Epithelial cell of proximal tubule (primary cell): Measurements from ENCODE around the gene TTLL1. TPM values are rescaled to one million over a fixed set of nuclear protein-coding genes. Genes with fewer than 3 reads are reported as not detected.
"Not testable (repeated sequence)": the region's sequence is repeated elsewhere in the genome, so short reads cannot be mapped to it uniquely, and the experiment has no call there.

Experiments
- DNase-seq: peaks from one replicate; pipeline ENCODE4 v3.0.0-alpha.2; 2011; ENCODE audit warnings: low read depth
- H3K4me3 ChIP-seq: 2 replicates; pipeline ENCODE4 v1.5.1; 2011; ENCODE audit warnings: low read depth, mild to moderate bottlenecking, low read length
- total RNA-seq: library from RNA; depleted of rRNA; stranded (reverse); fragments of >200 nt; gene quantifications from 2 replicates; pipeline ENCODE4 v1.2.3, GENCODE V29; 2015
- TF ChIP-seq, protein P1 (sequence below): conservative IDR thresholded peaks from 2 replicates; pipeline ENCODE4 v1.5.1; 2012; ENCODE audit warnings: low read depth, mild to moderate bottlenecking, low read length

TTLL1 gene
- total RNA-seq, 1 donor from 2014 or later = 8.9 TPM

DNA sequence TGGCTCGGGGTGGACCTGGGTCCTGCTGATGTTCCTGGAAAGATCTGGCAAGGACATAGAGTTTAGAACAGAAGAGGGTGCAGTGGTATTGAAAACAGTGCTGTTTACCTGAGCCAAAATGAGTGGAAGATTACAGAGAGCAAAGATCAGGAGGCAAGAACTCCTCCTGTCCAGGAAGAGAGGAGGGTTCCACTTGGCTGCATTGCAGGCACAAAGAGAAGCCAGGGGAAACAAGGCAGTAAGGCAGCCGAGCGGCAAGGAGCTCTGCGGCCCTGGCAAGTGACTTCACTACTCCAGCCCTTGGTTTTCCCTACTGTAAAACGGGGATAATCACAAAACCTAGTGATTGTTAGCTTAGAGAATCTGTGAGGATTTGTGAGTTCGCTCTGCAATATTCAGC lies 70.6 kb downstream of the TTLL1 start:
- DNase-seq = no peak
- no peak overlapping the region for H3K4me3 ChIP-seq
- TF ChIP-seq, protein P1, sequence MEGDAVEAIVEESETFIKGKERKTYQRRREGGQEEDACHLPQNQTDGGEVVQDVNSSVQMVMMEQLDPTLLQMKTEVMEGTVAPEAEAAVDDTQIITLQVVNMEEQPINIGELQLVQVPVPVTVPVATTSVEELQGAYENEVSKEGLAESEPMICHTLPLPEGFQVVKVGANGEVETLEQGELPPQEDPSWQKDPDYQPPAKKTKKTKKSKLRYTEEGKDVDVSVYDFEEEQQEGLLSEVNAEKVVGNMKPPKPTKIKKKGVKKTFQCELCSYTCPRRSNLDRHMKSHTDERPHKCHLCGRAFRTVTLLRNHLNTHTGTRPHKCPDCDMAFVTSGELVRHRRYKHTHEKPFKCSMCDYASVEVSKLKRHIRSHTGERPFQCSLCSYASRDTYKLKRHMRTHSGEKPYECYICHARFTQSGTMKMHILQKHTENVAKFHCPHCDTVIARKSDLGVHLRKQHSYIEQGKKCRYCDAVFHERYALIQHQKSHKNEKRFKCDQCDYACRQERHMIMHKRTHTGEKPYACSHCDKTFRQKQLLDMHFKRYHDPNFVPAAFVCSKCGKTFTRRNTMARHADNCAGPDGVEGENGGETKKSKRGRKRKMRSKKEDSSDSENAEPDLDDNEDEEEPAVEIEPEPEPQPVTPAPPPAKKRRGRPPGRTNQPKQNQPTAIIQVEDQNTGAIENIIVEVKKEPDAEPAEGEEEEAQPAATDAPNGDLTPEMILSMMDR = no peak

DNA sequence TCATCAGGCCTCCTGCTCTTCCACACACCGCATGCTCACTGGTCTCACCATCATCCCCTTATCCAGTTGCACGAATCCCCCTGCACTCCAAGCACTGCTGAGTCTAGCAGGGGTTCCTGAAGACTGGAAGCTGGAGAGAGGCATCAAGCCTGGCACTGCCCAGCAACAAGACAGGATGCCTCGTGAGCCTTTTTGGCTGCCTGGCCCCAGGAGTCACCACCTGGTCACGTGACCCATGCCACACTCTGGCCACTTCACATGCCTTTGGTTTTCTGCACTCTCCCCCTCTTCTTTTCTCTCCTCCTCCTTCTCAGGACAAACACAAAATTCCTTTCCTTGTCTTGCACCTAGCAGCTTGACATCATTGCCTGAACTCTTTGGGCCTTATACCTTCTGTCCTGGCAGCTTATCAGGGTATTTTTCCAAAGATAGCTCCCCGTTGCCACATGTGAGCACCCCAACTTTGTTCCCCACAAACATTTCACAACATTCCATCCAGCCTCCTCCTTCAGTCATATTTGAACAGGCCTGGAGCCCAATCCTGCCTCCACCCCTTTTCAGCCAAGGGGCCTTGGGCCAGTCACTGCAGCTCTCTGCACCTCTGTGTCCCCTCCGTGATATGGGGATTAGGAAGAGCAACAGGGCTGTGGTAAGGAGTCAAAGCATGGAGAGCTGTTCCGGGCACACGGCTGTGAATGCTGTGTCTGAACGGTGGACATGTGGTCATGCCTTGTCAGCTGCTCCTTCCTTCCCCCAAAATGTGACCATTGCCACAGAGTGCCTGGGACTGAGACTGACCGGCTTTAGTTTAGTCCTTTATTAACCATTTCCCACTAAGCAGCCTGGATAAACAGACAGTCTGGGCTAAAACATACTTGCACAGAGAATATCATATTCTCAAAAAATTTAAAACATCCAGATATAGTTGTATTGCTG lies 71.4 kb downstream of the TTLL1 start:
- H3K4me3 ChIP-seq = no peak overlapping the region
- TF ChIP-seq, protein P1 = no peak
- DNase-seq = no peak

DNA sequence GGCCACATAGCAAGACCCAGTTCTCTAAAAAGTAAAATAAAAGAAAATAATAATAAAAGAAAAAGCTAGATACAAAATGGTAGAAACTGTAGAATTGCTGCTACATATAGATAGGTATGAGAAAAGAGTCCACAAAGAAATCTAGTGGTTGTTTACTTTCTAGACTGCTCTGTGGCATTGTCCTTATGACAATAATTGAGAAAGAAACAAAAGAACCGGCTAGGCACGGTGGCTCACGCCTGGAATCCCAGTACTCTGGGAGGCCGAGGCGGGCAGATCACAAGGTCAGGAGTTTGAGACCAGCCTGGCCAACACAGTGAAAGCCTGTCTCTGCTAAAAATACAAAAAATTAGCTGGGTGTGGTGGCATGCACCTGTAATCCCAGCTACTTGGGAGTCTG lies 73.0 kb downstream of the TTLL1 start:
- not testable (repeated sequence) for H3K4me3 ChIP-seq, DNase-seq

DNA sequence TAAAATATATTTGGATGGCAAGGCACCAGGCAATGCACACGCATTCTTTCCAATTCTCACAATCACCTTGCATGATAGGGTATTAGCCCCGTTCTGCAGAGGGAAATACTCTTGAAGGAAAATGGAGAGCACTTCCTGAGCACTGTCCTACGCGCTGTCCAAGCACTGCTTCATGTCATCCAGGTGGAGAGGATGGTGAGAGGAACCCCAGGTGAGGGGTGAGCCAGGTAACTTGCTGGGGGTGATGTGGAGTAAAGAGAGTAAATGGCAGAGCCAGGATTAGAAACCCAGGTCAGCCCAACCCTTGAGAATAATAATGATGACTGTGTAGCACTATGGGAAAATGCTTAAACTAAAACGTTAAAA lies 73.5 kb downstream of the TTLL1 start:
- H3K4me3 ChIP-seq = peak overlapping the region; percentile 89
- no peak for DNase-seq
- TF ChIP-seq, protein P1 = no peak

DNA sequence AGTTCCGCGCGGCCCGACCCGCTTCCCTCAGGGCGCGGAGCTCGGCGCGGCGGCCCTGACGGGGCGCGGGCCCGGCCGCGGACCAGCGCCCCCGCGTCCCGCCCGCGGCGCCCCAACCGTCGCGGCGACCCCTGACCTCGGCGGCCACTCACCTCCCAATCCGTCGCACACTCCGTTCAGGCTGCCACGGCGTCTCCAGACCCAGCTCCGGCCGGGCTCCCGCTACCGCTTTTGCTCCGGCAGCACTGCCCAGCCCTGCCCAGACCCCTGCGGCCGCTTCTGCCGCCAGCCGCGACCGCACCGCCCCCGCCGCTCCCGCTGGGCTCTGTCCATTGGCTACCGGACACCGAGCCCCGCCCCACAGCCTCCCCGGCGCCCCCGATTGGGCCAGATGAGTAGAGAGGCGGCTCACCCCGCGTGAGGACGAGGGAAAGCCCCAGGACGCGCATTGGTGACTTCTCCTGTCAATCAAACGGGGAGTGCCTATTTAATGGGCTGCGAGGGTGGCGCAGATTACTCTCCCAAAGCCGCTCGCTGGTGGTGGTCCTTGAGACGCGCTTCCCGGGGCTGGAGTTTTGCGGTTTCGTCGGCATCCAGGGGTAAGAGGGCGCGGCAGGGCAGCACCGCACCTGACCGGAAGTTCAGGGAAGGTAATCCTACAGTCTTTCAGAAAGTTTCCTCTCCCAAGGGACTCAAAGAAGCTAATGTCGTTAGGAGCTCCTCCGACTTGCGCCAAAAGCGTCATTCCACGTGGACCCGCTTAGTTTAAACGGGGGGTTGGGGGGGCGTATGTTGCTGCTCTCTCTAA lies 74.1 kb downstream of the TTLL1 start, which contains the start of gene PACSIN2:
Gene PACSIN2, minus strand, starts transcription at position 281 of the 808 bp plus-strand sequence. CDS start 103,069 bp downstream, outside the sequence.
- DNase-seq = no peak
- peak within 1 kb of the TSS; percentile 89 for H3K4me3 ChIP-seq
- TF ChIP-seq, protein P1 = no peak

DNA sequence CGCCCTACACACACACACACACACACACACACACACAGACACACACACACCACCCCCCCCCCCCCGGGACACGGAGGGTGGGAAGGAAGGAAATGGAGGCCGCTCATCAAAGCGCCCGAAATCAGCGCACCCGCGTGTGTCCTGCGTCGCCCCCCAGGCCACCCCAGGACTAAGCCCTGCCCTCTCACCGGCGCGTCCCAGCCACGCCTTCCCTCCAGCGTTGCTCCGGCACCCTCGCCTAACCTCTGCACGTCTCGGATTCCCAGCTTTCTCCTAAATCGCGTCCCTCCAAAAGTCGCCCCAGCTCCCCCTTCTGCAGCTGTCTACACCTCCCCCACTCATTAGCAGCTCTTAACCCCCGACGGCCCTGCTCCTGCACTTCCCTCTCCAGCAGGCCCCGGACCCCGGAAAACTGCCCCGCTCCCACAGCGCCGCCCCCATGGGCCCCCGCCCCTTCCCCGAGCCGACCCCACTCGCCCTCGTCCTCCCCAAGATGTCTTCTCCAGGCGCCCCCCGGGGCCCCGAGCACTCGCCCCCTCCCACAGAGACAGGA lies 74.8 kb downstream of the TTLL1 start:
- peak overlapping the region; percentile 89 for H3K4me3 ChIP-seq
- TF ChIP-seq, protein P1 = no peak
- DNase-seq = no peak
